ENCODE results near the gene SH3RF3. TPM values are rescaled to one million over a fixed set of nuclear protein-coding genes. Genes with fewer than 3 reads are reported as not detected.

Gene SH3RF3
- total and polyA plus RNA-seq, 3 experiments from 2014 or later, result 0.24 to 0.31 (median 0.27) TPM

DNA sequence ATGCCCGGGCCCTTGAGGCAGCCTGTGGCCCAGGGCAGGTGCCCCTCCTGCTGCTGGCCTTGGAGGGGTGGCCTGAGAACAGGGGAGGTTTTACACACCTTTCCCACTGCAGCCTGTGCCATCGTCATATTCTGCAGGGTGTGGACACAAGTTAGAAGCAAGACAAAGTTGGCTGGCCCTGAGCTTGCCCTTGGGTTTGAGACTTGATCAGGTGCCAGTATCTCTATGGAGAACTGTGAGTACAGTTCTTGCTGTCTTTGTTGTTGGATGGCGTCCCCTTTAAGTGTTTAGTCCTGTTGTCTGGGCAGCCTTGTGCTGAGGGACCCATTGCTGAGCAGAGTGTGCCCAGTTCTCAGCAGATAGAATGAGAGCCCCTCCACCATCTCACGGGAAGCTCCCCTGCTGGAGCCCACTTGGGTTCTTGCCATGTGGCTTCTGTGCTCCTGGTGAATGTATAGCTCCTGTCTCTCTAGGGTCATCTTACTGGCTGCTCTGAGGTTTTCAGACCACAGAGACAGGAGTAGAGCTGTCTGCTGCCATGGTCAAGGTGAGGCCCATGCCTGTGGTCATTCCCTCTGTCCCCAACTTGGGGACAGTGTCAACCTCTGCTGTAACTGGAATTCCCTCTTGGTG, 115.9 kb downstream of the SH3RF3 start:
- no peaks in the 10 kb centered on the region for H3K4me1 ChIP-seq (ENCODE audit: insufficient read depth, low read length)
- no peaks in the 10 kb centered on the region for H3K36me3 ChIP-seq (ENCODE audit: insufficient read depth, low read length)
- no peaks in the 10 kb centered on the region for H3K9me3 Mint-ChIP-seq
- peaks cover 4 to 9% of the 10 kb centered on the region in 2 donors for H3K27me3 Mint-ChIP-seq
- ChIA-PET POLR2A (no interaction called here), CTCF (no interaction called here)
- H3K4me3 ChIP-seq (ENCODE audit: low read length), result no peak overlapping the region
- H3K4me1 Mint-ChIP-seq, result no peaks in the 10 kb centered on the region
- no peak overlapping the region for H3K27ac ChIP-seq (ENCODE audit: low read depth, low read length)
- no peaks in the 10 kb centered on the region for H3K27me3 ChIP-seq (ENCODE audit: insufficient read depth, low read length, poor library complexity, severe bottlenecking)
- no peaks in the 10 kb centered on the region for H3K9me3 ChIP-seq (ENCODE audit: low read length)
- H3K27ac Mint-ChIP-seq, result no peak overlapping the region
- no peak overlapping the region for H3K4me3 Mint-ChIP-seq
- H3K36me3 Mint-ChIP-seq, result no peaks in the 10 kb centered on the region
- DNase-seq, result no peak

DNA sequence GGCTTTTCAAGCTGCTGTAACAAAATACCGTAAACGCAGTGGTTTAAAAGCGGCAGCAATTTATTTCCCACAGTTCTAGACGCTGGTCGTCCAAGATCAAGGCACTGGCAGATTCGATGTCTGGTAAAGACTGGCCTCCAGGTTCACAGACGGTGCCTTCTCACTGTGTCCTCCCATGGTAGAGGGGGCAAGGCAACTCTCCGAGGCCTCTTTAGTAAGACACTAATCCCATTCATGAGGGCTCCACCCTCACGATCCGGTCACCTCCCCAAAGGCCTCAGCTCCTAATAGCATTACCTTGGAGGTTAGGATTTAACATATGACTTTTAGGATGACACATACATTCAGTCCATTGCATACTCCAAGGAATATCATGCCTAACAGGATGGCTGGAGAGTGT, 117.2 kb downstream of the SH3RF3 start:
- Histone ChIP-seq H3K36me3 (ENCODE audit: insufficient read depth, low read length) (no peaks in the 10 kb centered on the region), H3K4me1 (ENCODE audit: insufficient read depth, low read length) (no peaks in the 10 kb centered on the region), H3K27me3 (ENCODE audit: insufficient read depth, low read length, poor library complexity, severe bottlenecking) (no peaks in the 10 kb centered on the region), H3K9me3 (ENCODE audit: low read length) (no peaks in the 10 kb centered on the region), H3K4me3 (ENCODE audit: low read length) (no peak overlapping the region), H3K27ac (ENCODE audit: low read depth, low read length) (no peak overlapping the region)
- Mint-ChIP-seq H3K9me3 (no peaks in the 10 kb centered on the region), H3K36me3 (no peaks in the 10 kb centered on the region), H3K27ac (no peak overlapping the region), H3K27me3 (peaks cover 4 to 12% of the 10 kb centered on the region in 2 donors), H3K4me3 (no peak overlapping the region), H3K4me1 (no peaks in the 10 kb centered on the region)
- DNase-seq, result no peak
- ChIA-PET POLR2A (no interaction called here), CTCF (no interaction called here)

DNA sequence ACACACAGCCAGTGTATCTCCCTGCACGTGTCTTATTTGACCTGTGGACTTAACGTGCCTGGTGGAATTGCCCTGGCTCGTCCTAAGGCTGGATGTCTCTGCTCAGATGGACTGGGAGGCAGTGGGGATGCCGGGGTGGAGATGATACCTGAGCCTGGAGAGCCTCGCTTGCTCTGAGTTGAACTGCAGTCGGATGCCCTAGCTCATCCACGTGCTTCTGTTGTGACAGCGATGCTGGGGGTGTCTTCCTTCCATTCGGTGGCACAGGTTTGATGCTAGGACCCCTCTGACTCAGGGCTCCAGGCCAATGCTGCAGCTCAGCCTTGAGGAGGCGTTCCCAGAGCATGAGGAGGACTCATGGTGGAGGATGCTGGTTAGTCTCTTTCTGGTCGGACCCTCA, 117.6 kb downstream of the SH3RF3 start:
- H3K27ac Mint-ChIP-seq, result no peak overlapping the region
- H3K9me3 Mint-ChIP-seq, result no peaks in the 10 kb centered on the region
- no peaks in the 10 kb centered on the region for H3K4me1 ChIP-seq (ENCODE audit: insufficient read depth, low read length)
- no peak overlapping the region for H3K27ac ChIP-seq (ENCODE audit: low read depth, low read length)
- H3K4me3 Mint-ChIP-seq, result no peak overlapping the region
- no peaks in the 10 kb centered on the region for H3K36me3 Mint-ChIP-seq
- H3K27me3 Mint-ChIP-seq, result peaks cover 8 to 15% of the 10 kb centered on the region in 2 donors
- no peaks in the 10 kb centered on the region for H3K36me3 ChIP-seq (ENCODE audit: insufficient read depth, low read length)
- H3K27me3 ChIP-seq (ENCODE audit: insufficient read depth, low read length, poor library complexity, severe bottlenecking), result no peaks in the 10 kb centered on the region
- ChIA-PET CTCF (no interaction called here), POLR2A (no interaction called here)
- no peak overlapping the region for H3K4me3 ChIP-seq (ENCODE audit: low read length)
- H3K9me3 ChIP-seq (ENCODE audit: low read length), result no peaks in the 10 kb centered on the region
- no peaks in the 10 kb centered on the region for H3K4me1 Mint-ChIP-seq
- DNase-seq, result no peak

DNA sequence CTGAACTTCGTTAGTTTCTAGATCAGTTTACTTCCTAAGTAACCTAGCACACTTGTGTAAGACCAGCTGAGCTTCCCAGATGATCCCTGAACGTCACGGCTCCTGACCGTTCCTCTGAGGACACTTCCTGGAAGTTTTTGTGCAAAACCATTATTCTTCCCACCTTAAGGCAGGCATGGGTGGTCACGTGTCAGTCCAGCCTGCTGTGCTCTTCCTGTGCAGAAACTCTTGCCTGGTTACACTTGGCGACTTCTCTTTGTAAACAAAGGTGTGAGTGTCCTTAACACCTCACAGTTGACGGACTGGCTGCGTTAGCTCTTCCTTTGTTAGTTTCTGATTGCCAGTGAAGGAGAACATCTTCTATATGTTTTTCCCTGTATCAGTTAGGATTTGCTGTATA, 118.3 kb downstream of the SH3RF3 start:
- Histone ChIP-seq H3K4me1 (ENCODE audit: insufficient read depth, low read length) (no peaks in the 10 kb centered on the region), H3K27me3 (ENCODE audit: insufficient read depth, low read length, poor library complexity, severe bottlenecking) (no peaks in the 10 kb centered on the region), H3K9me3 (ENCODE audit: low read length) (no peaks in the 10 kb centered on the region), H3K4me3 (ENCODE audit: low read length) (no peak overlapping the region), H3K36me3 (ENCODE audit: insufficient read depth, low read length) (no peaks in the 10 kb centered on the region), H3K27ac (ENCODE audit: low read depth, low read length) (no peak overlapping the region)
- H3K4me1 Mint-ChIP-seq, result no peaks in the 10 kb centered on the region
- peaks cover 8 to 15% of the 10 kb centered on the region in 2 donors for H3K27me3 Mint-ChIP-seq
- no peak overlapping the region for H3K27ac Mint-ChIP-seq
- H3K9me3 Mint-ChIP-seq, result no peaks in the 10 kb centered on the region
- no peak for DNase-seq
- no peak overlapping the region for H3K4me3 Mint-ChIP-seq
- ChIA-PET CTCF (no interaction called here), POLR2A (no interaction called here)
- H3K36me3 Mint-ChIP-seq, result no peaks in the 10 kb centered on the region

DNA sequence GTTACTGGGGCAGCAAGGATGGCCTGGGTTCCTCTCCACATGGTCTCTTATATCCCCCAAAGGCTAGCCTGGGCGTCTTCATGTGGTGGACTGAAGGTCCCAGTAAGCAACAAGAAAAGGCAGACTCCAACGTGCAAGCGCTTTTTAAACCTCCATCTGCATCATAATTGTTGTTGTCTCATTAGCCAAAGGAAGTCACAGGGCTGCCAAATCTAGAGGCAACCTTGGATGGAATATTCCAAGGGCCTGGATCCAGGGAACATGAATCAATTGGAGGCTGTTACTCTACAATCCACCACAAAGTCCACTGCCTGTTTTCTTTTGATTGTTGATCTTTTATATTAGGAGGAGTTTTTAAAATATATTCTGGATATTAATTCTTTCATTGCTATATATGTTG, 118.8 kb downstream of the SH3RF3 start:
- Mint-ChIP-seq H3K27ac (no peak overlapping the region), H3K4me3 (no peak overlapping the region), H3K9me3 (no peaks in the 10 kb centered on the region), H3K27me3 (peaks cover 8 to 15% of the 10 kb centered on the region in 2 donors), H3K36me3 (no peaks in the 10 kb centered on the region), H3K4me1 (no peaks in the 10 kb centered on the region)
- H3K4me1 ChIP-seq (ENCODE audit: insufficient read depth, low read length), result no peaks in the 10 kb centered on the region
- no peaks in the 10 kb centered on the region for H3K9me3 ChIP-seq (ENCODE audit: low read length)
- no peaks in the 10 kb centered on the region for H3K36me3 ChIP-seq (ENCODE audit: insufficient read depth, low read length)
- ChIA-PET POLR2A (no interaction called here), CTCF (no interaction called here)
- DNase-seq, result no peak
- H3K27me3 ChIP-seq (ENCODE audit: insufficient read depth, low read length, poor library complexity, severe bottlenecking), result no peaks in the 10 kb centered on the region
- no peak overlapping the region for H3K27ac ChIP-seq (ENCODE audit: low read depth, low read length)
- H3K4me3 ChIP-seq (ENCODE audit: low read length), result no peak overlapping the region

DNA sequence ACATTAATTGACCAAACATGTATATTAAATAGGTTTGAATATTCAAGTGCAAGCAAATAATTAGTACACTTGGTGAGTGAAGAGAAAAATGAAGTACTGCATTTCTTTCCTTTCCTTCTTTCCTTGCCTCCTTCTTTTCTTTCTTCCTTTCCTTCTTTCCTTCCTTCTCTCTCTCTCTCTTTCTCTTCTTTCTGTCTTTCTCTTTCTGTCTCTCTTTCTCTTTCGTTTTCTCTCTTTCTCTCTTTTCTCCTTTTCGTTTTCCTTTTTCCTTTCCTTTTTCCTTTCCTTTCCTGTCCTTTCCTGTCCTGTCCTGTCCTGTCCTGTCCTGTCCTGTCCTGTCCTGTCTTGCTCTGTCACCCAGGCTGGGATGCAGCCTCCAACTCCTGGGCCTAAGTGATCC, 119.6 kb downstream of the SH3RF3 start:
- H3K4me1 ChIP-seq (ENCODE audit: insufficient read depth, low read length), result no peaks in the 10 kb centered on the region
- no peaks in the 10 kb centered on the region for H3K27me3 ChIP-seq (ENCODE audit: insufficient read depth, low read length, poor library complexity, severe bottlenecking)
- Mint-ChIP-seq H3K27ac (no peak overlapping the region), H3K27me3 (peaks cover 10 to 15% of the 10 kb centered on the region in 2 donors), H3K4me1 (no peaks in the 10 kb centered on the region), H3K4me3 (no peak overlapping the region), H3K36me3 (no peaks in the 10 kb centered on the region), H3K9me3 (no peaks in the 10 kb centered on the region)
- H3K9me3 ChIP-seq (ENCODE audit: low read length), result no peaks in the 10 kb centered on the region
- ChIA-PET CTCF (no interaction called here), POLR2A (no interaction called here)
- no peak overlapping the region for H3K27ac ChIP-seq (ENCODE audit: low read depth, low read length)
- H3K36me3 ChIP-seq (ENCODE audit: insufficient read depth, low read length), result no peaks in the 10 kb centered on the region
- DNase-seq, result no peak
- no peak overlapping the region for H3K4me3 ChIP-seq (ENCODE audit: low read length)

DNA sequence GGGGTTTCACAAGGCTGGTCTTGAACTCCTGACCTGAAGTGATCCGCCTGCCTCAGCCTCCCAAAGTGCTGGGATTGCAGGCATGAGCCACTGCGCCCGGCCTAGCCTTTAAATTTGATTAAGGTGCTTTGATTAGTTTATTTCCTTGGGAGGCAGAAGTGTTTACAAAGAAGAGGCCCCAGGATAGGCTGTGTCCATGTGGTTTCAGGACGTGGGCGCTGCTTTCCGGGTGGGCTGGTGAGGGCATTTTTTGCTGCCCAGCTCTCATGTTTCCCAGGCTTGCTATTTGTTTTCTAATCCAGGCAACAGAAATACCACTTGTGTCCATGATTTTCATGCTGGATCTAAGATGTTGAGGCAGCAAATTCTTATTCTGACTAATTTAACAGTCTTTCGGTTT, 124.2 kb downstream of the SH3RF3 start:
- ChIA-PET CTCF (no interaction called here), POLR2A (no interaction called here)
- Mint-ChIP-seq H3K4me1 (no peaks in the 10 kb centered on the region), H3K27ac (no peak overlapping the region), H3K27me3 (peaks cover 13 to 32% of the 10 kb centered on the region in 2 donors), H3K9me3 (no peaks in the 10 kb centered on the region), H3K4me3 (no peak overlapping the region), H3K36me3 (peaks cover 0 to 1% (median 0%) of the 10 kb centered on the region in 3 donors)
- no peaks in the 10 kb centered on the region for H3K36me3 ChIP-seq (ENCODE audit: insufficient read depth, low read length)
- no peak overlapping the region for H3K4me3 ChIP-seq (ENCODE audit: low read length)
- H3K27ac ChIP-seq (ENCODE audit: low read depth, low read length), result no peak overlapping the region
- no peaks in the 10 kb centered on the region for H3K4me1 ChIP-seq (ENCODE audit: insufficient read depth, low read length)
- no peaks in the 10 kb centered on the region for H3K27me3 ChIP-seq (ENCODE audit: insufficient read depth, low read length, poor library complexity, severe bottlenecking)
- no peaks in the 10 kb centered on the region for H3K9me3 ChIP-seq (ENCODE audit: low read length)
- DNase-seq, result no peak

DNA sequence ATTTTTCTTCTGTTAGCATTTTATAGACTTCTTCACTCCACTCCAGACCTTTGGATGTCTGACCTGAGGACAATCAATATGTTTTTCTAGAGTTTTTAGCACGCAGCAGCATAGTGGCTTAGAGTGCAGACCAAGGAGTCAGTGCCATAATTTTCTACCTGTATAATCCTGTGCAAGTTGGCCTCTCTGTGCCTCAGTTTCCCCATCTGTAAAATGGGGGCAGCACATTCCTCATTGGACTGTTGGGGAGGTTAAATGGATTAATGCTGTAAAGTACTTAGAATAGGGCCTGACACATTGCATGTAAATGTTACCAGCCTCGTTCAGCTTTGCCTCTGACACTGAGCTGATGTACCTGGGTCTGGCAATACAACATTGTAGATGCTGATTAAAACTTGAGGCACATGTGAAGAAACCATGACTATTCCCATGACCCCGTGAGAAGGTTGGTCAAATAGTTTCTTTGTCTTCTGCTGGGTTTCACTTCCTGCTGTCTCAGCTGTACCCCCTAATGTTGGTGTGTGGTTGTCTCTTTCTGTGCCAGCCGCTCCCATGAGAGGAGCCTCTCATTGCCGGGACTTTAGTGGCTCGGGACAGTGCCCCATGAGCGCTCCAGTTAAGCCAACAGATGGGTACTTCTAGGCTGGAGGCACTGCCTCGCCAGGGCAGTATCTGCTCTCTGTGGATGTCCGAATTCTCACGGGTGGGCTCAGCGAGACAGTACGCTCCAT, 125.3 kb downstream of the SH3RF3 start:
- H3K27me3 ChIP-seq (ENCODE audit: insufficient read depth, low read length, poor library complexity, severe bottlenecking), result no peaks in the 10 kb centered on the region
- H3K4me3 Mint-ChIP-seq, result no peak overlapping the region
- ChIA-PET POLR2A (no interaction called here), CTCF (no interaction called here)
- H3K4me1 Mint-ChIP-seq, result no peaks in the 10 kb centered on the region
- H3K4me1 ChIP-seq (ENCODE audit: insufficient read depth, low read length), result no peaks in the 10 kb centered on the region
- no peaks in the 10 kb centered on the region for H3K9me3 Mint-ChIP-seq
- H3K27ac ChIP-seq (ENCODE audit: low read depth, low read length), result no peak overlapping the region
- peaks cover 9 to 32% of the 10 kb centered on the region in 2 donors for H3K27me3 Mint-ChIP-seq
- H3K36me3 Mint-ChIP-seq, result peaks cover 0 to 1% (median 0%) of the 10 kb centered on the region in 3 donors
- no peak overlapping the region for H3K4me3 ChIP-seq (ENCODE audit: low read length)
- H3K36me3 ChIP-seq (ENCODE audit: insufficient read depth, low read length), result no peaks in the 10 kb centered on the region
- no peaks in the 10 kb centered on the region for H3K9me3 ChIP-seq (ENCODE audit: low read length)
- DNase-seq, result no peak
- no peak overlapping the region for H3K27ac Mint-ChIP-seq

Measured in CD8-positive, alpha-beta memory T cell (primary cell).